Activated effector memory CD4-positive, alpha-beta T cell treated with Interleukin-2 at 50 U/mL for 16 hours (primary cell): ENCODE measurements around the gene TRAFD1.

Experiments used
- DNase-seq: peaks from one replicate; pipeline ENCODE4 v3.0.0-alpha.2; 2020

The TRAFD1 gene

DNA sequence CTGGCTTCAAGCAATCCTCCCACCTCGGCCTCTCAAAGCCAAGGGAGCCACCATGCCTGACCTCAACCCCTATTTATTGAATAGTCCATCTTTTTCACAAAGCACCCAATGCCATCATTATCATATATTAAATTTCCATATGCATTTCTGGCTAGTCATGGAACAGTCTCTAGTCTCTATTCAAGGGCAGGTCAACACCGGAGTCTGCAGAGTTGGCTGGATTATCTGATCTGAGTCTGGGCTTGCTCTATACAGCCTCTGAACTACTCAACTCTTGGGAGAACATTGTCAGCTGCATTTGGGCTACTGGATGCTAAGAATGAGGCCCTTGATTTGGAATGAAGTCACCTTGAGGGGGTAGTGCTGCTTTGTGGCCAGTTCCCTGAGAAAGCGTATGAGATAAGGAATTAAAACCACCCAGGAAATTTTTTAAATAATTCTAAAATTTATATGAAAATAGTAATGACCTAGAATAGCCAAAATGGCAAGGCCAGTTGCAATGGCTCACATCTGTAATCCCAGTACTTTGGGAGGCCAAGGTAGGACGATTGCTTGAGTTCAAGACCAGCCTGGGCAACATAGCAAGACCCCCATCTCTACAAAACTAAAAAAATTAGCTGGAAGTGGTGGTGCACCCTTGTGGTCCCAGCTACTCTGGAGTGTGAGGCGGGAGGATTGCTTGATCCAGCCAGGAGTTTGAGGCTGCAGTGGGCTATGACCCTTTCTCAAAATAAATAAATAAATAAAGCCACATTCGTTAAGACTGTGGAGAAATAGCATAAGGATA lies 9.9 kb upstream of the TRAFD1 start:
- DNase-seq, result no peak

DNA sequence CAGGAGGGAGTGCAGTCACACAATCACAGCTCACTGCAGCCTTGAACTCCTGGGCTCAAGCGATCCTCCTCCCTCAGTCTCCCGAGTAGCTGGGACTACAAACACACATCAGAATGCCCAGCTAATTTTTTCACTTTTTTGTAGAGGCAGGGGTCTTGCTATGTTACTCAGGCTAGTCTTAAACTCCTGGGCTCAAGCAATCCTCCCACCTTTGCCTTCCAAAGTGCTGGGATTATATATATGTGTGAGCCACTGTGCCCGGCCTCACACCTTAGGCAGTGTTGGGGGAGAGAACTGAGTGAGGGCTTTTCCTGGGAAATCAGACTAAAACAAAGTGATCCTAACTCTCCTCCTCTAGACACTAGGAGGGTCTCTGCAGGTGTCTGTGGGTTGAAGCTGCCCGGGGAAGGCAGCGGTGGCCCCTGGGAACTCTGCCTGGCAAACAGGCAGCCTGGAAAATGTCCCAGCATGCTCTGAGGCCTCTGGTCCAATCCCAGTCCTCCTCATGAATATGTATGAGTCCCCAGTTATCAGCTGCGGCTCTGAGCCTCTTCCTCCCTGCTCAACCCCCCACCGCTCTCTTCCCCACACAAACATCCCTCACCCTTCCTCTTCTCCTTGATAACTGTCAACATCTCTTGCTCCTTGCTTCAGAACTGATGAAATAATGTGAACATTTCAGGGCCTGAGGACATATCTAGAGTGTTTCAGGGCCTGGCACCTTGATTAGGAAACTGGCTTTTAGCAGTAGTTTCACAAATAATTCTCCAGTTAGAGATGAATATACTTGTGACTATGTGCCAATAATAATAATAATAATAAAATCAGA lies 8.9 kb upstream of the TRAFD1 start:
- no peak for DNase-seq

DNA sequence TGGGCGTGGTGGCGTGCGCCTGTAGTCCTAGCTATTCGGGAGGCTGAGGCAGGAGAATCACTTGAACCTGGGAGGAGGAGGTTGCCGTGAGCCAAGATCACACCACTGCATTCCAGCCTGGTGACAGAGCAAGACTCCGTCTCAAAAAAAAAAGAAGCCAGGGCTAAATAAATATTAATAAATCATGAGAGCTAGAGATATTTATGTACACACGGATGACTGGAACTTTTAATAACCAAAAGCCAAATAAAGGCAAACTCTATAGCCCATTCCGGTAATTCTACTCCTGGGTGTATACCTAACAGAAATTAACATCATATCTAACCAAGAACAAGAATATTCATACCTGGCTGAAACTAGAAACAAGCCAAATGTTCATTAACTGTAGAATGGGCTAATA lies 7.7 kb upstream of the TRAFD1 start:
- DNase-seq, result no peak

DNA sequence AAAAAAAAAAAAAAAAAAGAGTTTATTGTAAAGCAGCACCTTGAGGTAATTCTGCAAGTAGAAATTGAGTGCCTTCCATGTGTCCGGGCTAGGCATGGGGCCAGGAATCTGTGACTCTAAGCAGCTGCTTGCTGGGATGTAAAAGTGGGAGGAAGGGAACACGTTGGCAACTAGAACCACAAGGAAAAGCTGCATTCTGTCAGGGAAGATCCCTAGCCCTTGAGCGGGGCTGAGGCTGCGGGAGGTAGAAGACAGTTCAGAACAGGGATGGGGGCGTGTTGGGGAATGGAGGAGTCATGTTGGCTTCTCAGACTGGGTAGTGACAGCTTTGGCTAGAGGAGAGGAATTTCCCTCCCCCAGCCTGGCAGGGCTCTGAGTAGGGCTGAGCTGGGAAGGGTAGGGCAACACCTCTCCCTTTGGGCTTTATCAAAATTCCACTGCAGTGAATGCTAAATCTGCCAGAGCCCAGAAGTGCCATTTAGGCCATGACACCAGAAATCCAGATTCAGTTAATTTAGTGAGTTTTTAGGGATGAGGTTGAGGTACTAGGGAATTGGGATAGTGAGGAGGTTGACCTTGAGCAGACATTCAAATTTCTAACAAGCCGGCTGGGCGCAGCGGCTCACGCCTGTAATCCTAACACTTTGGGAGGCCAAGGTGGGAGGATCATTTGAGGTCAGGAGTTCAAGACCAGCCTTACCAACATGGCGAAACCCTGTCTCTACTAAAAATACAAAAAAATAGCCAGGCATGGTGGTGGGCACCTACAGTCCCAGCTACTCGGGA lies 3.4 kb upstream of the TRAFD1 start:
- DNase-seq, result no peak

DNA sequence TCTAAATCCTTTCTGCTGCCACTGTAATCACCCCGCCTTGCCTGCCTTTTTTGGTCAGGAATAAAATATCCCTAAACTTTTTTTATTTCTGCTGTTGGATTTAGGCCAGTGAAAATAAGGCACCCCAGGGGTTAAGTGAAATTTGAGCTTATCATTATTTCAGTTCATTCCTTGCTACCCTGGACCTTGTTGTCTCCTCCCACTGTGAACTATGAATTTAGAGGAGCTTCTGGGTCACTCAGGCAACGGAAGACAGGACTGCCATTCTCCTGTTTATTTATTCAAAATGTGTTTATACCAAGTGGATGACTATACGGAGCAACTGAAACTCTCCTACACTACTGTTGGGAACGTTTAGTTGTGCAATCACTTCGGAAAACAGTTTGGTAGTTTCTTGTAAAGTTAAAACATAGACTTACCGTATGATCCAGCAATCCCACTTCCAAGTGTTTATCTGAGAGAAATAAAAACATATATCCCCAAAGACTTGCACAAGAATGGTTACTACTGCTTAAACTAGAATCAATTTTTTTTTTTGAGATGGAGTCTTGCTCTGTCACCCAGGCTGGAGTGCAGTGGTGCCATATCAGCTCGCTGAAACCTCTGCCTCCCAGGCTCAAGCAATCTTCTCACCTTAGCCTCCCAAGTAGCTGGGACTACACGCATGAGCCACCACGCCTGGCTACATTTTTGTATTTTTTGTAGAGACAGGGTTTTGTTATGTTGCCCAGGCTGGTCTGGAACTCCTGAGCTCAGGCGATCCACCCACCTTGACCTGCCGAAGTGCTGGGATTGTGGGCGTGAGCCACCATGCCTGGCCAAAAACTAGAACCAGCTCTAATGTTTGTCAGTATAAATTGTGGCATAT lies 2.3 kb upstream of the TRAFD1 start:
- DNase-seq, result no peak

DNA sequence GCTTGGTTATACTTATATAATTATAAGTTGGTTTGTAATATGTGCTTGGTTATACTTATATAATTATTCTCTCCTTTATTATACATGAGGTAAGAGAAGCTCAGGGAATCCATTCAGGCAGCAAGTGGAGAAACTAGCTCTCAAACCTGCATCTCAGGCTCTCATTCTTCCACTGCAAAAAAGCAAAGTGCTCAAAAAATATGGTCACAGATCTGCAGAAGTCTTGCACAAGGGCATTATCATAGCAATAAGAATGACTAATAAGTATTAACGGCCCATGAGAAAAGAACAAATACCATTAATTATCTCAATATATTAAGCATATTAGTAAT lies 476 bp upstream of the TRAFD1 start:
- DNase-seq, result no peak

DNA sequence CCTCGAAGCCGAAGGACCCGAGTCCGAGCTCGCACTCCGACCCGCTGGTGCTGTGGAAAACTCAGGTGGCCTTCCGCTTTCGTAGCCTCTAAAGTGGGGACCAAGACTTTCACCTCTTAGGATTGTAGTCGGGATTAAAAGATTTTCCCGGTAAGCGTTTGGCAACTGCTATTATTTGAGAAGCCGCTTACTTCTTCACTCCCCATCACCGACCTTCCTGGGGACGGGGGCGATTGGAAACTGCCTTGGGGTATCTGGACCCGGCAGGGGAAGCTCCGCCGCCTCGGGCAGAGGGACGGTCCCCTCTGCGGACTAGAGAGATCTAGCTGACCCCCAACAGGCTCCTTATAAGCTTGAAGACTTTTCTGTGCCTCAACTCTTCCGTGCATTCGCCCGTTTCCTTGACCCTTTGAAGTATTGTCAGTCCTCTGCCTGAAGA lies 659 bp downstream of the TRAFD1 start:
- DNase-seq, result no peak

DNA sequence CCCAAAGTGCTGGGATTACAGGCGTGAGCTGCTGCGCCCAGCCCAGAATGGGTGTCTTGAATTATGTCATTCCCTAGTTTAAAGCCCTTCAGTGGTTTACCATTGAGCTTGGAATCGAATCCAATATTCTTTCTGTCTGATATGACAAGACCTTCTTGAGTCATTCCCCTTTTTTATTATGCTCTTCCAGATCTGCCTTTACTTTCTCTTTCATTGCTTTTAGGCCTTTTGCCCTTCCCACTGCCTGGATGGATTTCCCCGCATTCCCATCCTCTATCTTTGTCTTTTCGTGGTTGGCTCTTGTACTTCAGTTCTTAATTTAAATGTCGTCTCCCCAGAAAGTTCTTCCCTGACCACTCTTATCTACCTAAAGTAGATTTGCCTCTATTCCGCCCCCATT lies 1.6 kb downstream of the TRAFD1 start:
- no peak for DNase-seq

DNA sequence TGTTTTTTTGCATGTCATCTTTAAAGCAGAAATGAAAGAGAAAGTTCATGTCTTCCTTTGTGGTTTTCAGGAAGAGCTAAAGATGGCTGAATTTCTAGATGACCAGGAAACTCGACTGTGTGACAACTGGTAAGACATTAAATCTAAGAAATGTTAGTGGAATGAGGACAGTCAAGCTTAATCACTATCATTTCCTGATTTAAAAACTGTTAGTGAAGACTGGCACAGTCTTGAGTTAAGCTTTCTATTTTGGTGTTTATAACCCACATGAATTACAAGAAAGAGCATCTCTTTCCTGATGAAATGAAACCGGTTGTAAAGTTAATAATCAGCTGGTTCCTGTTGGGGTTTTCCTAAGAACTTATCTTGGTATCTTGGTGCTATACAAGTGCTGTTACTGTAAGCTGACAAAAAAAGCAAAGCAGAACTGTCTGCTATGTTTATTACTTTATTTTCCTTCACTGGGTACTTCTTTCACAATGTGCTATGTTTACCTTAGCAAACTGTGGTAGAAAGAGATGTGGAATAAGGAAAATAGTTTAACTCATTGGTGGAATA lies 5.2 kb downstream of the TRAFD1 start:
- no peak for DNase-seq

DNA sequence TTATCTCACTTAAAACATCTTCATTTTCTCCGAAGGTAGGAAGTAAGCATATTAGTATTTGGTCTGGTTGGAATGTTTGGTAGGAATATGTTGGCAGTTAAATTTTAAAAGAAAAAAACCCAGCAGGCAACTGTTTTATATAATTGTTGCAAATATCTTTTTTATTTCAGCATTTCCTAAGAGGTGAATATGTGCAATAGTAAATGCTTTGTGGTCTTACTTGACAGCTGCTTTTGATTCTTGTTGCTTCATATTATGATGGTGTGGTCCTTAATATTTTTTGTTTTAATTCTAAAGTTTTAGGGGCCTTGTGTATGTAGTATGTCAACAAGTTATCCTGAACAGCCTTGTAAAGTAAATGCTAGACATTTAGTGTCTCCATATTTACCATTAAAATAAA lies 6.3 kb downstream of the TRAFD1 start:
- DNase-seq, result no peak

DNA sequence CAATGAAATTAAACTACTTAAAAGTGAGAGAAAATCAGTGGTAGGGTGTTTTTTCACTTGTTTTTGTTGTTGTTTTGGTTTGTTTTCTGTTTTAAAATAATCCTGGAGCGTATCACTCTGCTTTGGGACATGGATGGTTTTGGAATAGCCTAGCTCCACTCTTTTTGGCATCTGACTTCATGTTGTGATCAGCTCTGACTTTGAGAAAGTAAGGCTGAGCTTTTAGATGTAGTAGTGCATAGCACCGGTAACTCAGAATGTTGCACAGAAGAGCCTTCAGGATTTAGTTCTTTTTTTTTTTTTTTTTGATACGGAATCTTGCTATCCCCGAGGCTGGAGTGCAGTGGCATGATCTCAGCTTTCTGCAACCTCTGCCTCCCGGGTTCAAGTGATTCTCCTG lies 8.1 kb downstream of the TRAFD1 start:
- DNase-seq, result no peak

DNA sequence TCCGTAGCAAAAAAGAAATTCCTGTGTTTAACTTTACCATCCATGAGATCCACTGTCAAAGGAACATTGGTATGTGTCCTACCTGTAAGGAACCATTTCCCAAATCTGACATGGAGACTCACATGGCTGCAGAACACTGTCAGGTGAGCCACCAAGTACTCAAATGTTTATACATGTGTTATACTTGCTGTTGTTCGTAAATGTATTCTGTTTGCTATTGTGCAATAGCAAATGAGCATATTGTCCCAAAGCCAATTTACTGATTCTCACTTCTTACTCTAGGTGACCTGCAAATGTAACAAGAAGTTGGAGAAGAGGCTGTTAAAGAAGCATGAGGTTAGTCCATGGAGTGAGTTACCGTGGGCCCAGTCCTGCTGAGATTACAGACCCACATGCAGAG lies 9.4 kb downstream of the TRAFD1 start:
- no peak for DNase-seq

DNA sequence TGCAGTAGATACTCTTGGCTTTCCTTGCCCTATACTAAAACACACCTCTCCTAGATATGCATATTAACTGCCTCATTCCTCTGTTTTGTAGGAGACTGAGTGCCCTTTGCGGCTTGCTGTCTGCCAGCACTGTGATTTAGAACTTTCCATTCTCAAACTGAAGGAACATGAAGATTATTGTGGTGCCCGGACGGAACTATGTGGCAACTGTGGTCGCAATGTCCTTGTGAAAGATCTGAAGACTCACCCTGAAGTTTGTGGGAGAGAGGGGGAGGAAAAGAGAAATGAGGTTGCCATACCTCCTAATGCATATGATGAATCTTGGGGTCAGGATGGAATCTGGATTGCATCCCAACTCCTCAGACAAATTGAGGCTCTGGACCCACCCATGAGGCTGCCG lies 15.4 kb downstream of the TRAFD1 start:
- DNase-seq, result no peak

DNA sequence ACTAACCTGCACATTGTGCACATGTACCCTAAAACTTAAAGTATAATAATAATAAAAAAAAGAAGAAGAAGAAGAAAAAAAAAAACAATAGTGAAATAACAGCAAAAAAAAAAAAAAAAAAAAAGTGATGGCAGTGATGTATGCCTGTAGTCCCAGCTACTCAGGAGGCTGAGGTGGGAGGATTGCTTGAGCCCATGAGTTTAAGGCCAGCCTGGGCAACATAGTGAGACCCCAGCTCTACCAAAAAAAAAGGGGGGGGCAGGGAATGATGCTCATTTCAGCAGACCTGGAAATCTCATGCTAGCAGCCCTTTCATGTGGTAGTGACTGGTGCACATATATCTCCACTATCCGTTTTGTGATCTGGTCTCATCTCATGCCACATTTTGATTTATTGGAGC lies 20.8 kb downstream of the TRAFD1 start:
- no peak for DNase-seq

DNA sequence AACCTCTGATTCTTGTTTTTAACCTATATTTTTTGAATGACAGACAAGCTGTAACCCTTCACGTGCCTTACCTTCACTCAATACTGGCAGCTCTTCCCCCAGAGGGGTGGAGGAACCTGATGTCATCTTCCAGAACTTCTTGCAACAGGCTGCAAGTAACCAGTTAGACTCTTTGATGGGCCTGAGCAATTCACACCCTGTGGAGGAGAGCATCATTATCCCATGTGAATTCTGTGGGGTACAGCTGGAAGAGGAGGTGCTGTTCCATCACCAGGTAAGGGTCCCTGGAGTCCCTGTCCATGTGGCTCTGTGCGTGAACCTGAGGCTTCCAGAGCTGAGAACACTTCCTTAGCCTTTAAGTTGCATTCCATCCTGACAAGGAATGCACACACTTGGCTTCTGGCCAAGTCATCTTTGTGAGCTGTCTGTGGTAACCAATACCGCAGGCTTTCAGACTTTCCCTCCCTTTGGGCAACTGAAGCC lies 22.7 kb downstream of the TRAFD1 start:
- DNase-seq, result no peak

DNA sequence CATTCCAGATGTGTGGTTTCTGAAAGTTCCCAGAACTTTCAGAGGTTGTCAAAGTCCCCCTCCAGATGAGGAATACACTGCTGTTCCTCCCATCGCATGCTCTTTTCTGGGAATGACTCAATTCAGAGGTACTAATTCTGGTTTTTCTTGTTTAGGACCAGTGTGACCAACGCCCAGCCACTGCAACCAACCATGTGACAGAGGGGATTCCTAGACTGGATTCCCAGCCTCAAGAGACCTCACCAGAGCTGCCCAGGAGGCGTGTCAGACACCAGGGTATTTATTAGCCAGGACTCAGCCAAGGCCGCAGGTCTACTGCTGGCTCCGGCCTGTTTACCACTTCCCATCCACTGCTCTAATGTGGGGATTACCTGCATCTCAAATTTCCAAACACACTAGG lies 24.2 kb downstream of the TRAFD1 start:
- DNase-seq, result no peak

DNA sequence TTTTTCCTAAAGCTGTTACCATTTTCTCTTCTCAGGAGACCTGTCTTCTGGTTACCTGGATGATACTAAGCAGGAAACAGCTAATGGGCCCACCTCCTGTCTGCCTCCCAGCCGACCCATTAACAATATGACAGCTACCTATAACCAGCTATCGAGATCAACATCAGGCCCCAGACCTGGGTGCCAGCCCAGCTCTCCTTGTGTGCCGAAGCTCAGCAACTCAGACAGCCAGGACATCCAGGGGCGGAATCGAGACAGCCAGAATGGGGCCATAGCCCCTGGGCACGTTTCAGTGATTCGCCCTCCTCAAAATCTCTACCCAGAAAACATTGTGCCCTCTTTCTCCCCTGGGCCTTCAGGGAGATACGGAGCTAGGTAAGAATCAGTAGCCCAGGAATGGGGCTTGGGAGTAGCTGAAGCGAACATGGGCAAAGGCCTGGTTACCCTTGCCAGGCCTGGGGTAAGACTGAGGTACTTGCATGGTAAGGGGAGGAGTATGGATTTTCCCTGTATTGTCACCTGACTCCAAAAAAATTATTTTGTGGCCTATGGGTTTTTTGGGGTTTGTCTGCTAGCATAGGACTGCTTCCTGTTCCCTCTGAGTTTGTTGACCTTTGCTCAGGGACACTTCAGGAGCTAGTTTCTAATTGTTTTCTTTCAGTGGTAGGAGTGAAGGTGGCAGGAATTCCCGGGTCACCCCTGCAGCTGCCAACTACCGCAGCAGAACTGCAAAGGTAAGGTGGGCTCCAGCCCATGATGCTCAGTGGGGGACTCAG lies 26.6 kb downstream of the TRAFD1 start:
- no peak for DNase-seq

DNA sequence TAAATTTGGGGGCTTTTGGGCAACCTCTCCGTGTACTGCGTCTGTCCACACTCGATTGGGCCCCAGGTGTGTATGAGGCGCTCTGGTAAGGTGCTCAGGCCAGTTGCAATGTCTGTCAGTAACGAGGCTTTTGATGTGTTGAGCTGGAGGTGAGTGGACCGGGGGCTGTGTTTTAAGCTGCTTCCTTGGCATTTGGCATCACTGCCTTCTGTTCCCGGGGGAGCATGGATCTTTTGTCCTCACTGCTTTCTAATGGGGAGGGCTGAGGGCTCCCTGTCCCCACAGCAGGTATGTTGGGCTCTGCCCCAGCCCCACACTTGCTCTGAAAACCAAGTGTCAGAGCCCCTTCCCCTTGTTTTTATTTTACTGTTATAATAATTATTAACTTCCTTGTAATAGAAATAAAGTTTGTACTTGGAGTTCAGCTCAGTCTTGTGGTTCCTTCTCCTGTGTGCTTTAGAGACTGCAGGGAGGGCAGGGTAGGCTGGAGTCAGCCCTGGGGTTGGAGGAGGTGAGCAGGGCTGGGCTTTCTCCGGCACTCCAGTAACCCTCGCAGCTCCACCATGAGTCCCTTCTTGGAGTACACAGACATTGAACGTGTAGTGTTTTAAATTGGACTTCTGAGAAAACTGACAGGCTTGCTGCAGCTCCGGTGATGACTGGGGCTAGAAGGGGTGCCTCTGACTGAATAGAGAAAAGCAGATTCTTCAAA lies 28.0 kb downstream of the TRAFD1 start:
- no peak for DNase-seq

DNA sequence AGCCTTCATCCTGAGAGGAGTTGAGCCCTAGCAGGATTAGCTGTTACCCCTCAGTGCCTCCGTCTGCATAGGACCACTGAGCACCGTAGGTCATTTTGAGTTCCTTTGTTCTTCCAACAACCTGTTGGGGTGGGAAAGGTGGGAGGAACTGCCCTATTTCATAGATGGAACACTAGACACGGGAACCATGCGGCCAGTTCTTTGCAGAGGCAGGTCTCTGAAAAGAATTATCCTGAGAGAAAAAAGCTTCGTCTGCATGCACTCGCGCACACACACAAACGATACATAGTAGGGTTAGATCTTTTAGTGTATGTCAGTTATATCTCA lies 28.5 kb downstream of the TRAFD1 start:
- no peak for DNase-seq

DNA sequence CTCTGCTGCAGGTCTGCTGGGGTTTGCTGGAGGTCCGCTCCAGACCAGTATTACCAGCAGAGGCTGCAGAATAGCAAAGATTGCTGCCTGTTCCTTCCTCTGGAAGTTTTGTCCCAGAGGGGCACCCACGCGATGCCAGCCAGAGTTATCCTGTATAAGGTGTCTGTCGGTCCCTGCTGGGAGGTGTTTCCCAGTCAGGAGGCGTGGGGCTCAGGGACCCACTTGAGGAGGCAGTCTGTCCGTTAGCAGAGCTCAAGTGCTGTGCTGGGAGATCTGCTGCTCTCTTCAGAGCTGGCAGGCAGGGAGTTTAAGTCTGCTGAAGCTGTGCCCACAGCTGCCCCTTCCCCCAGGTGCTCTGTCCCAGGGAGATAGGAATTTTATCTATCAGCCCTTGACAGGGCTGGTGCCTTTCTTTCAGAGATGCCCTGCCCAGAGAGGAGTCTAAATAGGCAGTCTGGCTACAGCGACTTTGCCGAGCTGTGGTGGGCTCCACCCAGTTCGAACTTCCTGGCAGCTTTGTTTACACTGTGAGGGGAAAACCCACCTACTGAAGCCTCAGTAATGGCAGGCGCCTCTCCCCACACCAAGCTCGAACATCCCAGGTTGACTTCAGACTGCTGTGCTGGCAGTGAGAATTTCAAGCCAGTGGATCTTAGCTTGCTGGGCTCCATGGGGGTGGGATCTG lies 33.2 kb downstream of the TRAFD1 start:
- DNase-seq, result peak; percentile 44
